Ammon's horn (tissue), 1 donor: ENCODE results near the gene SERPINA5.
"Not testable (repeated sequence)": the region's sequence is repeated elsewhere in the genome, so short reads cannot be mapped to it uniquely, and the experiment has no call there.

Source experiments
- DNase-seq: peaks from one replicate; pipeline ENCODE4 v3.0.0-alpha.2; 2016; ENCODE audit warnings: low spot score

The SERPINA5 gene

DNA sequence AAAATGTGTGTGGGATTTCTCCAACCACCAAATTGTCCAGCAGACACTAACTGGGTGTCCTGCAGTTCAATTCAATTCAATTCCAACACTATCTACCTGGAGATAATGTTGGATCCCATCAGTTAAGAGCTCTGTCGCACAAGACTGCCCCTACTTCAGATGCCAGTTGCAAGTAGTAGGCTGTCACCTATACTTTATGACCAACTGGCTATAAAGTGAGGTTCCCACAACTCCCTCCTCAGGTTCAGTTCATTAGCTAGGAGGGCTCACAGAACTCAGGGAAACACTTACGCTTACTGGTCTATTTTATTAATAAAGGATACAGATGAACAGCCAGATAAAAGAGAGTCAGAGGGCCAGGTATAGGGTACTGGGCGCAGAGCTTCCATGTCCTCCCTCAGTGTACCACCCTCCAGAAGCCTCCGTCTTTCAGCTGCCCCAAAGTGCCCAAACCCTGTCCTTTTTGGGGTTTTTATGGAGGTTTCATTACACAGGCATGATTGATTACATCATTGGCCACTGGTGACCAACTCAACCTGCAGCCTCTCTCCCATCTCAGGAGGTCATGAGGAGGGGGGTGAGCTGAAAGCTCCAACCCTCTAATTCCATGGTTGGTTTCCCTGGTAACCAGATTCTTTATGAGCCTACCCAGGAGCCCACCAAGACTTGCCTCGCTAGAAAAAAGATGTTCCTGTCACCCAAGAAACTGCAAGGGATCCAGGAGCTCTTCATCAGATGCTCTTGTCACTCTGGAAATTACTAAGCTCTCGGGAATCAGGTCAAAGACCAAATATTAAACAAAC is 7.5 kb upstream of the SERPINA5 start:
- DNase-seq = no peak

DNA sequence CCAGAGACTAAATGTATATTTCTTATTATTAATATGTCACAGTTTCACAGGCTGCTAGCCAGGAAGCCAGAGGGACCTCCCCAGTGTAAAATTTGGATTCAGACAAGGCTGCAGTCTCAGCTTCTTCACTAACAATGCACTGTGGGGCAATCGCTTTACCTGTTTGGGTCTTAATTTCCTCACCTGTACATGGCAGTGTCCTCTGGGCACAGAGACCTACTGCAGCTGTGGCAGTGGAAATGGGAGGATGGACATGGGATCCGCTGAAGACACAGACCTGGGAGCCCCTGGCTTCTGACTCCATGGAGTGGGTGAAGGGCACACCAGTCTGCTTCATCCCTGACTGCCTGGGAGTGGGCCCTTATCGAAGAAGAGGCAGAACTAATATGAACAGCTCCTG is 6.9 kb upstream of the SERPINA5 start:
- no peak for DNase-seq

GRCh38 chr14:94575730-94576585 is 5.3 kb upstream of the SERPINA5 start:
- DNase-seq = no peak

GRCh38 chr14:94577472-94577871 is 3.8 kb upstream of the SERPINA5 start:
- not testable (repeated sequence) for DNase-seq

GRCh38 chr14:94578712-94579111 is 2.5 kb upstream of the SERPINA5 start:
- no peak for DNase-seq

DNA sequence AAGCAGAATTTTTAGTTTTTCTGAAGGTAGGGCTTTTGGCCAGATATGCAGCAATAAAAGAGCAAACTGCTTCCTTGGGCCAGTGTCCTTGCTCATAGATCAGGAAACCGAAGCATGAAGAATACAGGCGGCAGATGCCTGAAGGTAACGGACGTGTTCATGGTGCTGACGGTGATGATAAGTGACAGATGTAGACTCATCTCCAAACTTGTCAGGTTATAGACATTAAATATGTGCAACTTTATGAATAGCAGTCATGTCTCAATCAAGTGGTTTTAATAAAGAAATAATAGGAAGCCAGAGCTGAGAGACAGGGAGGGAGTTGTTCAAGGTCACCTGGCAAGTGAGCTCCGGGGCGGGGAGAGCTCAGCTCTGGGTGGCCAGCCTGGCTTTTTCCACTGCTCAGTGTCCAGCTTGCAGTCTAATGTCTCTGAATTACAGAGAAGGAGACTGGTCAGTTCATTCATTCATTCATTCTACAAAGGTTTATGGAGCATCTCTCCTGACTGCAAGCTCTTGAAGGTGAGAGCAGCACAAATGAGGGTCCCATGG is 1.0 kb downstream of the SERPINA5 start:
- no peak for DNase-seq

DNA sequence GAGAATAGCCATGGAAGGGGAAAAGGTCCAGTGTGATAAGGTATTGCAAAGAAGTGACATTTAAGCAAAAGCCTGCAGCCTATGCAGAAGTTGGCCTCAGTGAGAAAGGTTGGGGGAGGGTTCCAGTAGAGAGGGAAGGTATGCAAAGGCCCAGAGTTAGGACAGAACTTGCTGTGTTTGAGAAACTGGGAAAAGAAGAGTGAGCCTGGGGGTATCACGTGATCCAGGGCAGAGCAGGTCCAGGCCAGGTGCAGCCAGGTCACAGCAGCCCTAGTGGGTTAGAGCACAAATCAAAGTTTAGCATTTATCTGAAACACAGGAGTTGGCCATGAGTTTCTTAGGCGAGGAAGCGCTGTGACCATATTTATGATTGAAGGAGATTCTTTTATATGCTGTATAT is 1.6 kb downstream of the SERPINA5 start:
- no peak for DNase-seq

- DNase-seq = no peak
These were observed 2.3 kb downstream of the SERPINA5 start for GRCh38 chr14:94583557-94583956.

DNA sequence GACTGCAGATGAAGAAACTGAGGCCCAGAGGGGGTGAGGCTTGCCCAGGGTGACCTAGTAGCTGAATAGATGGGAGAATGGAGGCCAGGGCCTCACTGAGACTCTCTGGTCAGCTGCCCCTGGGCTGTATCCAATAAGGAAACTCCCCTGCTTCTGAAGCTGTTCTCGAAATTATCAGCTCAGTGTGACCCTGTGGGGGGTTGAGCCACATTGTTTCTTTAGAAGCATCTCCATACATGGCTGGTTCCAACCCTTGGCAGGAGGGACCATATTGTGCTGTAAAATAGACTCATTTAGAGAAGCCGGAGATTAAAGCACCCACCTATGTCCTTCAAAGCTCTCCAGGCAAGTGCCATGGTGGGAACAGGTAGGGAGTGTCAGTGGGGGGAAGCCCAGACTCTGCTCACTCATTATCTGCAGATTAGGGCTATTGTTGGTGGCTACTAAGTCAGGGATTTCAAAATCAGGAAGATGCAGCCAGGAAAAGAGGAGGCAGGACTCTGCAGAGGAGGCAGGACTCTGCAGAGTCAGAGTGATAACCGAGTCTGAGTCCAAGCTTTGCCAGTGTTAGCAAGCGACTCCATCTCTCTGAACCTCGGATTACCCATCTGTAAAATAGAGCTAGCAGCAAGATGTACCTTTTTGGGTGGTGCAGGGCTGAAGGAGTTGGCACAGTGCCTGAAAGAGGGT is 3.5 kb downstream of the SERPINA5 start:
- no peak for DNase-seq

- no peak for DNase-seq
These were observed 5.4 kb downstream of the SERPINA5 start for GRCh38 chr14:94586635-94587034.

DNA sequence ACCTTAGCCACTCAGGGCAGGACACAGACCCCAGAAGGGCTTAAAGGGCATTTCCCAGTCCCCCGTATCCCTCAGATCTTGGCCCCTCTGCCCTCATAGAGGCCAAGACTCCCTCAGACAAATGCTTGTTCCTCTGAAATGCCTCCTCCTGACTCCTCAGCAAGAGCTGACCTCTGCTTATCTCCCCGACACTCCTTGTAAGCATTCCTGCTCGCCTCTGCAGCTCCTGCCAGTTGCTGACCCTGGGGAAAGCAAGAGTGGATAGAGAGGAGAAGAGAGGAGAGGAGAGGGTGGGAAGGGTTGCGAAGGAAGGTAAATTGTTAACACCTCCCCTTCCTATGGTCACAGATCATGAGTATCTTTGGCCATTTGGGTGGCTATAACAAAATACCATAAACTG is 7.1 kb downstream of the SERPINA5 start:
- no peak for DNase-seq

DNA sequence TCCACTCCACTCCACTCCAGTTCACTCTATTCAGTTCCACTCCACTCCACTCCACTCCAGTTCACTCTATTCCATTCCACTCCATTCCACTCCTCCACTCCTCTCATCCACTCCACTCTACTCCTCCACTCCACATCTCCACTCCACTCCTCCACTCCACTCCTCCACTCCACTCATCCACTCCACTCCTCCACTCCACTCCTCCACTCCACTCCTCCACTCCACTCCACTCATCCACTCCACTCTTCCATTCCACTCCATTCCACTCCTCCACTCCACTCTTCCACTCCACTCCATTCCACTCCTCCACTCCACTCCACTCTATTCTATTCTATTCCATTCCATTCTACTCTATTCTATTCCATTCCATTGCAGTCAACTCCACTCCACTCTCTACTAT is 9.8 kb downstream of the SERPINA5 start:
- no peak for DNase-seq

DNA sequence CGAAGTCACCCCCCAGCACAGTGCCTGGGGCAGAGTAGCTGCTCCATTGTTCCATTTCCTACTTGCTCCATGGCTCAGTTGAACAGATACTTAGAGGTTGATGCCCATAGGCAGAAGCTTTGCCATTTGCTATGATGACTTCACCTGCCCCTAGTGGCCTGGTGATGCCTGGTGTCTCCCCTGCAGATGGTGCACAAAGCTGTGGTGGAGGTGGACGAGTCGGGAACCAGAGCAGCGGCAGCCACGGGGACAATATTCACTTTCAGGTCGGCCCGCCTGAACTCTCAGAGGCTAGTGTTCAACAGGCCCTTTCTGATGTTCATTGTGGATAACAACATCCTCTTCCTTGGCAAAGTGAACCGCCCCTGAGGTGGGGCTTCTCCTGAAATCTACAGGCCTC is 10.6 kb downstream of the SERPINA5 start:
- no peak for DNase-seq

DNA sequence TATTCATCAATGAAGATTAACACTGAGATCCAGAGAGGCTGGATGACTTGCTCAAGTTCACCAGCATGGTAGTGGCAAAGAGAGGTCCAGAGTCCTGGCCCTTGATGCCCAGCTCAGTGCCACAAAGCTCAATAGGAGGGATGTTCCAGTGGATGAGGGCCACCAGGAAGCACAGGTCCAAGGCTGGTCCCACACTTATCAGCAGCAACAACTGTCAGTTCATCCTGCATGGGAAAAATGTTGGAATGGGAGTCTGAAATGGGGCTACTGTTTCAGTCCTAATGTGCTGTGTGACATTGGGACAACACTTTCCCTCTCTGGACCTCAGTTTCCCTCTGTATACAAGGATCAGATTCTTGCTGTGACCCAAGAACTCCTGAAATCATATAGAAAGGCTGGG is 11.2 kb downstream of the SERPINA5 start:
- DNase-seq = no peak

DNA sequence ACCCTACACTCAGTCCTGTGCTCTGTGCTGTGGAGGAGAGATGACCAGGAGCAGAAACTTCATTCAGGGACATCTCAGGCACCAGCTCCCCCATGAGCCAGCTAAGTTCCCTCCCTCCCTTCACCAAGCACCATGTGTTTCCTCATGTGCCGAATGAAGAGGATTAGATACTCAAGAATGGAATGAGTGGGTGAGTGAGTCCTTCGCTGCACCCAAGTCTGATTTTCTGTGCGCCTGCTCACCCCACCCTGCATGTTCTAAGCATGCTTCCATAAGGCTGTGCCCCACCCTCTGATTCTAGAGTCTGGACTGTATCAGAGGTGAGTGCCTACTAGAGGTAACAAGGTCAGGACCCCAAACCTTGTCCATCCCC is 12.1 kb downstream of the SERPINA5 start:
- peak; percentile 21 for DNase-seq

GRCh38 chr14:94593749-94594431 is 12.7 kb downstream of the SERPINA5 start:
- DNase-seq = no peak

DNA sequence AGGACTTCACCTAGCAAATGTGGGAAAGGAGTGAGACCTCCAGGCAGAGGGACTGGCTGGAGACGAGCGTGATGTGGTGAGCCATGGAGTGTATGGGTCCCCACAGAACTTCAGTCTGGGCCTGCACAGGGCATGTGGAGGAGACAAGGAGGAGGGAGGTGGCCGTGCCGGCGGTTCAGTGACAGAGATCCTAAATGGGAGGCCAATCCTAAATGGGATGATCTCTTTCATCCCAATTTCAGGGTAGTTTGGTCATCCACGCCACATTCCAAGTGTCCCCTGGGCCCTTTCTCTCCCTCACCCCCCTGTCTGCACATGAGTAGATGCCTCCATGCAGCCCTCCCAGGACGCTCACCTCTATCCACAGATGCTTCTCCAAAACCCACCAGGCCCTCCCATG is 13.2 kb downstream of the SERPINA5 start:
- DNase-seq = no peak

DNA sequence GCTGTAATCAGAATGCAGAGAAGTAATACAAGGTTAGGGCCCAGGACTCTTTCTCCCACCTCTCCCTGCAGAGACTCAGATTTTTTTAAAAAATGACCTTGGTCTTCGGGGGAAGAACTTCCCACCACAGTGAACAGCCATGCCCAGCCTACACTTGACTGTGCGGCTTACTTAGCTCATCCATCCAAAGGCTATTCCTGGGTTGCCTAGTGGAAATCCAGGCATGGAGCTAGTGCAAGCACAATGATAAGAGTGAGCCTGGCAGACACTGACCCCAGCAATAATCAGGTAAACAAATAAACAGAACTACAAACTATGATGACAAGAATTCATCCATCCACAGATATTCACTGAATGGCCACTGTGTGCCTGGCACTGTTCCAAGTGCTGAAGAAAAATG is 14.7 kb downstream of the SERPINA5 start:
- DNase-seq = no peak

DNA sequence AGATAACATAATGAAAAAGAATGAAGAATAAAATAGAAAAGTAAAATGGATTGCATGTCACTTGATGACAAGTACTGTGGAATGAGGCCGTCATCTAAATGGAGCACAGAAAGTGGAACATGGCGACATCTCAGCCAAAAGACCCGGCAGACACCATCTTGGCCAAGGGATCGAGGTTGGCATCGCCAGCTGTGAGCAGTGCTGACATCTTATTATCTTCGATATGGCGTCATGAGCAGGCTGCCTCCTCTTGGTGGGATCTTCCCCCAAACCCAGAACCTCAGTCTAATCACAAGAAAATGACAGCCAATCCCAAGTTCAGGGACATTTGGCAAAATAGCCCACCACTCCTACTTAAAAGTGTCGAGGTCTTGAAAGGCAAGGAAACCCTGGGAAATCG is 15.1 kb downstream of the SERPINA5 start:
- DNase-seq = no peak

- no peak for DNase-seq
These were observed 16.6 kb downstream of the SERPINA5 start for GRCh38 chr14:94597788-94598187.

- no peak for DNase-seq
These were observed 17.2 kb downstream of the SERPINA5 start for GRCh38 chr14:94598506-94598815.
